Hepatocyte (in vitro differentiated cells): ENCODE measurements around the gene ARL6IP4. TPM values are rescaled to one million over a fixed set of nuclear protein-coding genes. Genes with fewer than 3 reads are reported as not detected.
A peak's percentile ranks its signal among the peaks of the same experiment; 100 is the strongest.

Experiments used
- DNase-seq: peaks from one replicate; pipeline ENCODE4 v3.0.0-alpha.2; 2016; ENCODE audit warnings: low spot score
- H2AFZ ChIP-seq: fragments of 200-600 bp; sonication (generic); 2 replicates; pipeline ENCODE4 v1.6.0; 2016; ENCODE audit warnings: antibody characterized with exemption, mild to moderate bottlenecking
- H3K27ac ChIP-seq: fragments of 200-600 bp; sonication (generic); 2 replicates; pipeline ENCODE4 v1.5.1; 2016; ENCODE audit warnings: mild to moderate bottlenecking
- H3K27me3 ChIP-seq: fragments of 200-600 bp; sonication (generic); 2 replicates; pipeline ENCODE4 v1.6.1; 2016
- H3K36me3 ChIP-seq: fragments of 200-600 bp; sonication (generic); replicated peaks from 2 replicates; pipeline ENCODE4 v1.5.1; 2016; ENCODE audit warnings: low read depth; ENCODE audit not compliant: insufficient read depth
- H3K4me1 ChIP-seq: fragments of 200-600 bp; sonication (generic); 2 replicates; pipeline ENCODE4 v1.5.1; 2016; ENCODE audit warnings: mild to moderate bottlenecking, moderate library complexity; ENCODE audit not compliant: insufficient read depth
- H3K4me2 ChIP-seq: fragments of 200-600 bp; sonication (generic); 2 replicates; pipeline ENCODE4 v1.6.0; 2016
- H3K4me3 ChIP-seq: fragments of 200-600 bp; sonication (generic); 2 replicates; pipeline ENCODE4 v1.5.1; 2016; ENCODE audit warnings: mild to moderate bottlenecking
- H3K79me2 ChIP-seq: fragments of 200-600 bp; sonication (generic); 2 replicates; pipeline ENCODE4 v1.6.0; 2017; ENCODE audit warnings: mild to moderate bottlenecking
- H3K9me2 ChIP-seq: fragments of 200-600 bp; sonication (generic); replicated peaks from 2 replicates; pipeline ENCODE4 v1.6.0; 2017; ENCODE audit warnings: mild to moderate bottlenecking; ENCODE audit not compliant: insufficient read depth
- H3K9me3 ChIP-seq: fragments of 200-600 bp; sonication (generic); 2 replicates; pipeline ENCODE4 v1.5.1; 2016; ENCODE audit warnings: low read depth, mild to moderate bottlenecking
- H4K20me1 ChIP-seq: fragments of 200-600 bp; sonication (generic); 2 replicates; pipeline ENCODE4 v1.6.0; 2016; ENCODE audit warnings: mild to moderate bottlenecking; ENCODE audit not compliant: insufficient read depth, poor library complexity, severe bottlenecking
- EZH2 ChIP-seq: fragments of 200-600 bp; sonication (generic); IDR thresholded peaks from 2 replicates; pipeline ENCODE4 v1.6.1; 2016; ENCODE audit warnings: antibody characterized with exemption, mild to moderate bottlenecking, borderline replicate concordance
- EZH2phosphoT487 ChIP-seq: fragments of 200-600 bp; sonication (generic); IDR thresholded peaks from one replicate; pipeline ENCODE4 v1.6.1; 2018; ENCODE audit warnings: antibody characterized with exemption, mild to moderate bottlenecking, low read depth, moderate library complexity; ENCODE audit not compliant: unreplicated experiment, severe bottlenecking
- WGBS: methylation state at CpG from one replicate; pipeline ENCODE4 v1.1.6; 2016; ENCODE audit warnings: low lambda C conversion rate; ENCODE audit errors: missing lambda C conversion rate; 5-methylcytosine and 5-hydroxymethylcytosine counted together
- polyA plus RNA-seq: library from polyadenylated mRNA; unstranded; fragments of >200 nt; fragmentation: Nextera tagmentation; extraction: Ambion mirVana; gene quantifications from 2 replicates; pipeline ENCODE4 v1.2.1, GENCODE V29; 2016
- total RNA-seq: library from RNA; depleted of rRNA; stranded (reverse); fragments of >200 nt; gene quantifications from 2 replicates; pipeline ENCODE4 v1.2.3, GENCODE V29; 2014
- TF ChIP-seq, protein P1 (sequence below): fragments of 200-600 bp; sonication (generic); IDR thresholded peaks from 2 replicates; pipeline ENCODE4 v1.5.1; 2016; ENCODE audit warnings: antibody characterized with exemption, mild to moderate bottlenecking; ENCODE audit not compliant: poor library complexity

ARL6IP4 gene
- total and polyA plus RNA-seq, 2 experiments from 2014 or later: 138 to 248 TPM

DNA sequence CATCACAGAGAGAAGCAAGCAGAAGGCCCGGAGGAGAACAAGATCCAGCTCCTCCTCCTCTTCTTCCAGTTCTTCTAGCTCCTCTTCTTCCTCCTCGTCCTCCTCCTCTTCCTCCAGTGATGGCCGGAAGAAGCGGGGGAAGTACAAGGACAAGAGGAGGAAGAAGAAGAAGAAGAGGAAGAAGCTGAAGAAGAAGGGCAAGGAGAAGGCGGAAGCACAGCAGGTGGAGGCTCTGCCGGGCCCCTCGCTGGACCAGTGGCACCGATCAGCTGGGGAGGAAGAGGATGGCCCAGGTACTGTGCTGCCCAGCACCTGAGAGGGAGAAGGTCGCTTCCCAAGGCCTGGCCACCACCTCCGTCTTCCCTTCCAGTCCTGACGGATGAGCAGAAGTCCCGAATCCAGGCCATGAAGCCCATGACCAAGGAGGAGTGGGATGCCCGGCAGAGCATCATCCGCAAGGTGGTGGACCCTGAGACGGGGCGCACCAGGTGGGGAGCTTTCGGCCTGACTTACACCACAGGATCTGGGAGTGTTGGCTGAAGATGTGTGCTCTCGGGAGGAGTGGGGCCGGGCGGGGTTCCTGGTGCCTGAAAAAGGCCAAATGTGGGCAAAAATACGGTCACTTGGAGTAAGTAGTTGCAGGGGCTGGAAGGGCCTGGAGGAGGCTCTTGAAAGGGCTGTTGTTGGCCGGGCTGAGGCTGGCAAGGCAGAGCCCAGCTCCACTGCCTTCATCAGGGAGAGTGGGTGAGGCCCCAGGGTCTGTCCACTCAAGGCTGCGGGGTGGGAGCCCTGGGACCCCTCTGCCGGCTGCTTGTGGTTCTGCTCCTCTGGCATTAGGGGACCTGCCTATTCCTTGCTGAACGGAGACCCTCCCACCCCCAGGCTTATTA, 1.4 kb downstream of the ARL6IP4 start:
- peaks cover 56% of the 10 kb centered on the region for H3K79me2 ChIP-seq
- no peak overlapping the region for H3K27ac ChIP-seq
- no peak overlapping the region for H2AFZ ChIP-seq
- peak overlapping the region; percentile 97 for H3K4me2 ChIP-seq
- no peaks in the 10 kb centered on the region for H3K27me3 ChIP-seq
- no peaks in the 10 kb centered on the region for H3K36me3 ChIP-seq
- no peaks in the 10 kb centered on the region for H3K9me2 ChIP-seq
- DNase-seq: no peak
- no peaks in the 10 kb centered on the region for H3K9me3 ChIP-seq
- H3K4me1 ChIP-seq: peaks cover 36% of the 10 kb centered on the region
- peak overlapping the region; percentile 100 for H3K4me3 ChIP-seq
- H4K20me1 ChIP-seq: no peaks in the 10 kb centered on the region
- no peak for TF ChIP-seq EZH2
- TF ChIP-seq EZH2phosphoT487: no peak
- TF ChIP-seq, protein P1, sequence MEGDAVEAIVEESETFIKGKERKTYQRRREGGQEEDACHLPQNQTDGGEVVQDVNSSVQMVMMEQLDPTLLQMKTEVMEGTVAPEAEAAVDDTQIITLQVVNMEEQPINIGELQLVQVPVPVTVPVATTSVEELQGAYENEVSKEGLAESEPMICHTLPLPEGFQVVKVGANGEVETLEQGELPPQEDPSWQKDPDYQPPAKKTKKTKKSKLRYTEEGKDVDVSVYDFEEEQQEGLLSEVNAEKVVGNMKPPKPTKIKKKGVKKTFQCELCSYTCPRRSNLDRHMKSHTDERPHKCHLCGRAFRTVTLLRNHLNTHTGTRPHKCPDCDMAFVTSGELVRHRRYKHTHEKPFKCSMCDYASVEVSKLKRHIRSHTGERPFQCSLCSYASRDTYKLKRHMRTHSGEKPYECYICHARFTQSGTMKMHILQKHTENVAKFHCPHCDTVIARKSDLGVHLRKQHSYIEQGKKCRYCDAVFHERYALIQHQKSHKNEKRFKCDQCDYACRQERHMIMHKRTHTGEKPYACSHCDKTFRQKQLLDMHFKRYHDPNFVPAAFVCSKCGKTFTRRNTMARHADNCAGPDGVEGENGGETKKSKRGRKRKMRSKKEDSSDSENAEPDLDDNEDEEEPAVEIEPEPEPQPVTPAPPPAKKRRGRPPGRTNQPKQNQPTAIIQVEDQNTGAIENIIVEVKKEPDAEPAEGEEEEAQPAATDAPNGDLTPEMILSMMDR: no peak
- WGBS: 86% methylated on average over 25 of the region's 25 CpGs

- Histone ChIP-seq H3K4me2 (peak overlapping the region; percentile 97), H3K27me3 (no peaks in the 10 kb centered on the region), H2AFZ (no peak overlapping the region), H3K4me3 (no peak overlapping the region), H3K9me3 (no peaks in the 10 kb centered on the region), H3K9me2 (no peaks in the 10 kb centered on the region), H3K36me3 (no peaks in the 10 kb centered on the region), H3K4me1 (peaks cover 36% of the 10 kb centered on the region), H3K79me2 (peaks cover 49% of the 10 kb centered on the region), H3K27ac (no peak overlapping the region), H4K20me1 (no peaks in the 10 kb centered on the region)
- TF ChIP-seq EZH2 (no peak), EZH2phosphoT487 (no peak)
- 79% methylated on average over 11 of the region's 11 CpGs for WGBS
- no peak for DNase-seq
These were observed 2.0 kb downstream of the ARL6IP4 start for GRCh38 chr12:122982477-122982815.

DNA sequence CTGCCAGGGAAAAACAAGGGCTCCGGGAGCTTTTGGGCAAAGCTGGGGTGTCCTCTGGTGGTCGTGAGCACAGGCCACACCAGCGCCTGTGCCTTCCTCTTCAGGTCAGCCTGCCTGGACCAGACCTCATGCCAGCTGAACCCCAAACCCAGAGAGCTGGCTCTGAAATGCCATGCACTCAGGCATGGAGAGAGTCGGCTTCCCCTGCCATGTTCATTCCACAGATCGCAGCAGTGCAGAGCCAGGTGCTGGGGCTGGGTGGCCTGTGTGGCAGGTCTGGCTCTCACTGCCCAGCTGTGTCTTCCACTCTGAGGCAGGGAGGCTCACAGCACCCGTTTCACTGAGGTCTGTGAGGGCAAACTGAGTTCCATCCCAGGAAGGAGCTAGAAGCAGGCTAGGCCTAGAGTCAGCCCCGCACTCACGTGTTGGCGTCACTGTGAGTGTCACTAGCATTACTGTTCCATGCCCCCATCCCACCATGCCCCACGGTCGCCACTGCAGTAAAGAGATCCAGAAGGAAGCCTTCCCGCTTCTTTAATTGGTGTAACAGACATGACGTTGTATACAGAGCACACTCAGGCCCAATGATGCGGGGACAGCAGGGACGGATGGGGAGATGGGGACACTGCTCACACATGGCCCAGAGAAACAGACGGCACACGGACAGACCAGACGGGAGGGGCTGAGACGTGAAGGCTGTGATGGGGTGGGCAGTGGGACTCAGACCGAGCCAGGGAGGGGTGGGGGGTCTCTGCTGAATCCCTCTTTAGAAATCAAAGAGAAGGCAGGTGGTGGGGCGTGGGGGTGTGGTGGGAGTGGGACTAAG, 2.7 kb downstream of the ARL6IP4 start:
- 92% methylated on average over 21 of the region's 21 CpGs for WGBS

More for the DNA sequence above, 2.7 kb downstream of the ARL6IP4 start:
- H3K27me3 ChIP-seq: no peaks in the 10 kb centered on the region
- TF ChIP-seq, protein P1: no peak
- TF ChIP-seq EZH2 (no peak), EZH2phosphoT487 (no peak)
- H2AFZ ChIP-seq: no peak overlapping the region
- peaks cover 36% of the 10 kb centered on the region for H3K4me1 ChIP-seq
- no peak for DNase-seq
- H3K27ac ChIP-seq: no peak overlapping the region
- H4K20me1 ChIP-seq: no peaks in the 10 kb centered on the region
- H3K36me3 ChIP-seq: no peaks in the 10 kb centered on the region
- no peak overlapping the region for H3K4me3 ChIP-seq
- peaks cover 43% of the 10 kb centered on the region for H3K79me2 ChIP-seq
- H3K9me2 ChIP-seq: no peaks in the 10 kb centered on the region
- no peaks in the 10 kb centered on the region for H3K9me3 ChIP-seq
- peak overlapping the region; percentile 97 for H3K4me2 ChIP-seq
